ENCODE data around the gene AMBN.

The AMBN gene

GRCh38 chr4:70570796-70571195, 21.3 kb upstream of the AMBN start:
- Histone ChIP-seq H3K27me3 (ENCODE audit: control insufficient read depth, low read length) (no peaks in the 10 kb centered on the region), H3K9me3 (ENCODE audit: control insufficient read depth, insufficient read depth, low read length) (no peaks in the 10 kb centered on the region), H3K4me2 (ENCODE audit: low read length) (no peak overlapping the region), H3K4me3 (ENCODE audit: low read length) (no peak overlapping the region), H3K4me1 (ENCODE audit: control insufficient read depth, low read length) (no peaks in the 10 kb centered on the region), H4K20me1 (ENCODE audit: control insufficient read depth, insufficient read depth, low read depth, low read length) (no peaks in the 10 kb centered on the region), H3K27ac (ENCODE audit: low read depth, low read length) (no peak overlapping the region), H3K79me2 (ENCODE audit: control insufficient read depth, low read length) (no peaks in the 10 kb centered on the region), H3K36me3 (ENCODE audit: control insufficient read depth, low read length) (no peaks in the 10 kb centered on the region), H3K9me2 (replicated peaks; ENCODE audit: control insufficient read depth, low read length) (no peaks in the 10 kb centered on the region), H3F3A (ENCODE audit: control insufficient read depth, insufficient read depth) (no peaks in the 10 kb centered on the region)
- TF ChIP-seq EZH2phosphoT487 (IDR thresholded peaks at IDR 0.05; ENCODE audit: borderline replicate concordance, low read length) (no peak), CTCF (IDR thresholded peaks at IDR 0.05; ENCODE audit: low read depth, low read length, poor library complexity, severe bottlenecking) (no peak)

- no peaks in the 10 kb centered on the region for H3F3A ChIP-seq (ENCODE audit: control insufficient read depth, insufficient read depth)
- no peak overlapping the region for H3K4me2 ChIP-seq (ENCODE audit: low read length)
- no peaks in the 10 kb centered on the region for H3K4me1 ChIP-seq (ENCODE audit: control insufficient read depth, low read length)
- H4K20me1 ChIP-seq (ENCODE audit: control insufficient read depth, insufficient read depth, low read depth, low read length), result no peaks in the 10 kb centered on the region
- H3K27ac ChIP-seq (ENCODE audit: low read depth, low read length), result no peak overlapping the region
- H3K36me3 ChIP-seq (ENCODE audit: control insufficient read depth, low read length), result no peaks in the 10 kb centered on the region
- H3K9me3 ChIP-seq (ENCODE audit: control insufficient read depth, insufficient read depth, low read length), result no peaks in the 10 kb centered on the region
- TF ChIP-seq EZH2phosphoT487 (IDR thresholded peaks at IDR 0.05; ENCODE audit: borderline replicate concordance, low read length) (no peak), CTCF (IDR thresholded peaks at IDR 0.05; ENCODE audit: low read depth, low read length, poor library complexity, severe bottlenecking) (no peak)
- no peaks in the 10 kb centered on the region for H3K27me3 ChIP-seq (ENCODE audit: control insufficient read depth, low read length)
- H3K4me3 ChIP-seq (ENCODE audit: low read length), result no peak overlapping the region
- no peaks in the 10 kb centered on the region for H3K9me2 ChIP-seq (replicated peaks; ENCODE audit: control insufficient read depth, low read length)
- H3K79me2 ChIP-seq (ENCODE audit: control insufficient read depth, low read length), result no peaks in the 10 kb centered on the region
Observed at GRCh38 chr4:70571772-70572171, 20.3 kb upstream of the AMBN start.

DNA sequence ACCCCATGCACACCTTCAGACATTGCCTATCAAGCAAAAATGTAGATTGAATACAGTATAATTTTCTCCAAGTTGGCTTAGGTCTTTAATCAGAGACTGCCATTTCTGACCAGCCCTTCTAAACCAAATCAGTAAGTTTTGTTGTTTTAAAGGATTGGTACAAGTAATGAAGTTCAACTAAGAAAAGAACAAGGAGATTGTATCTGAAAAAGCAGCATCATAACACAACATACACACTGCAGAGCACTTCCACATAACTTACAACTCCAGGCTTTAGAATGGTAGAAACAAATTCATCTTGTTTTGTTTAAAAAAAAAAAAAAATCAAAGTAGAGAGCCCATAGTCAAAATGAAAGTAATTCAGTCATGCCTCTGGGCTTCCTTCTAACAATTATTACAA, 16.1 kb upstream of the AMBN start:
- no peak overlapping the region for H3K27ac ChIP-seq (ENCODE audit: low read depth, low read length)
- no peaks in the 10 kb centered on the region for H3K9me2 ChIP-seq (replicated peaks; ENCODE audit: control insufficient read depth, low read length)
- no peak for TF ChIP-seq CTCF (IDR thresholded peaks at IDR 0.05; ENCODE audit: low read depth, low read length, poor library complexity, severe bottlenecking)
- TF ChIP-seq EZH2phosphoT487 (IDR thresholded peaks at IDR 0.05; ENCODE audit: borderline replicate concordance, low read length), result no peak
- no peaks in the 10 kb centered on the region for H3K36me3 ChIP-seq (ENCODE audit: control insufficient read depth, low read length)
- no peak overlapping the region for H3K4me2 ChIP-seq (ENCODE audit: low read length)
- no peak overlapping the region for H3K4me3 ChIP-seq (ENCODE audit: low read length)
- H3K27me3 ChIP-seq (ENCODE audit: control insufficient read depth, low read length), result no peaks in the 10 kb centered on the region
- no peaks in the 10 kb centered on the region for H3K79me2 ChIP-seq (ENCODE audit: control insufficient read depth, low read length)
- H3K4me1 ChIP-seq (ENCODE audit: control insufficient read depth, low read length), result no peaks in the 10 kb centered on the region
- no peaks in the 10 kb centered on the region for H4K20me1 ChIP-seq (ENCODE audit: control insufficient read depth, insufficient read depth, low read depth, low read length)
- H3K9me3 ChIP-seq (ENCODE audit: control insufficient read depth, insufficient read depth, low read length), result no peaks in the 10 kb centered on the region
- H3F3A ChIP-seq (ENCODE audit: control insufficient read depth, insufficient read depth), result no peaks in the 10 kb centered on the region

Data from DOHH2 (cell line).